Esophagus squamous epithelium (tissue), 5 donors: ENCODE measurements around the gene CARMIL1. TPM values are rescaled to one million over a fixed set of nuclear protein-coding genes. Genes with fewer than 3 reads are reported as not detected.
"Not testable (repeated sequence)": the region's sequence is repeated elsewhere in the genome, so short reads cannot be mapped to it uniquely, and the experiment has no call there.

Source experiments
- DNase-seq: peaks from one replicate; lab custom pipeline; 2025; lab: John Stamatoyannopoulos, UW
- H3K27ac ChIP-seq, 4 donors: fragments of 200-600 bp; sonication (generic); one replicate each; pipeline ENCODE4 v1.5.1; 2016 to 2019; ENCODE audit warnings: mild to moderate bottlenecking in 1 of 4
- H3K27me3 ChIP-seq, 4 donors: fragments of 200-600 bp; sonication (generic); 1 replicate in 3 of 4; 2 replicates in 1 of 4; pipeline versions ENCODE4 v1.5.1 to v1.6.0; 2017 to 2021; ENCODE audit warnings: antibody characterized with exemption in 1 of 4
- H3K36me3 ChIP-seq, 3 donors: fragments of 200-600 bp; sonication (generic); one replicate each; pipeline ENCODE4 v1.5.1; 2016 to 2019
- H3K4me1 ChIP-seq, 3 donors: fragments of 200-600 bp; sonication (generic); one replicate each; pipeline ENCODE4 v1.5.1; 2017 to 2019
- H3K4me3 ChIP-seq, 4 donors: fragments of 200-600 bp; sonication (generic); 1 replicate in 3 of 4; 2 replicates in 1 of 4; pipeline ENCODE4 v1.5.1; 2016 to 2019; ENCODE audit warnings: mild to moderate bottlenecking in 2 of 4, moderate library complexity in 1 of 4
- H3K9me3 ChIP-seq, 3 donors: fragments of 200-600 bp; sonication (generic); one replicate each; pipeline ENCODE4 v1.5.1; 2016 to 2019
- POLR2A ChIP-seq, 4 donors: fragments of 450-650 bp; IDR thresholded peaks; one replicate each; pipeline ENCODE4 v1.6.1; 2017; ENCODE audit warnings: antibody characterized with exemption in 4 of 4, mild to moderate bottlenecking in 4 of 4, moderate library complexity in 3 of 4
- WGBS, 2 donors: methylation state at CpG; one replicate each; pipeline ENCODE4 v1.1.5; 2018; 5-methylcytosine and 5-hydroxymethylcytosine counted together
- intact Hi-C: fragments of 100-400 bp; cut with DNase I; formaldehyde crosslinking; loops from one replicate; pipeline ENCODE4 v1.15.0; 2022
- total RNA-seq, 4 donors: library from RNA; depleted of rRNA; stranded (reverse); fragments of >200 nt; gene quantifications; one replicate each; pipeline ENCODE4 v1.1.0, GENCODE V29; 2016
- TF ChIP-seq, protein P1 (sequence below), 6 experiments: fragments of 450-650 bp in 4 of 6; fragments of 200-600 bp in 2 of 6; sonication (generic) in 2 of 6; IDR thresholded peaks; one replicate each; pipeline ENCODE4 v1.5.1; 2016 to 2019; ENCODE audit warnings: antibody characterized with exemption in 6 of 6, mild to moderate bottlenecking in 4 of 6, moderate library complexity in 4 of 6
- donor health status: DM: yes; HTN: yes; CAD: no.

Gene CARMIL1
- total RNA-seq, 4 donors from 2014 or later = 7.2 to 19.7 (median 18.3) TPM

DNA sequence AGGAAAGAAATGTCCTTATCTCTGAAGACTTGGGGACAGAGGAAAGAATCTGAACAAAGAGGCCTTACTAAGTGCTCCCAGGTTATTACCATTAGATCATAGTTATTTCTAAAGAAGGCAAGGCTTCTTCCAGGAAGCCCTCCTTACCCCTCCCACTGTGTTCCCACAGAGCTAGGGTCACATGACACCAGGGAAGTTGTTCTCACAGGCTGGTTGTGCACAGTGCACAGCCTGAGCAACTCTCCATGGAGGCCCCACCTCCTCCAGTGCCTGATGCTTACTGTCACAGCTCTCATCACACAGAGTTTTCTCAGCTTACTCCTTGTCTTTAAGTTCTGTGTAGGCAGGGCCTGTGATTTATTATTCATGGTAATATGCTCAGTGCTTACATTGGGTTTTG lies 303.9 kb downstream of the CARMIL1 start:
- H3K9me3 ChIP-seq = no peaks in the 10 kb centered on the region
- no peak for TF ChIP-seq POLR2A (IDR thresholded peaks at IDR 0.05)
- TF ChIP-seq, protein P1, sequence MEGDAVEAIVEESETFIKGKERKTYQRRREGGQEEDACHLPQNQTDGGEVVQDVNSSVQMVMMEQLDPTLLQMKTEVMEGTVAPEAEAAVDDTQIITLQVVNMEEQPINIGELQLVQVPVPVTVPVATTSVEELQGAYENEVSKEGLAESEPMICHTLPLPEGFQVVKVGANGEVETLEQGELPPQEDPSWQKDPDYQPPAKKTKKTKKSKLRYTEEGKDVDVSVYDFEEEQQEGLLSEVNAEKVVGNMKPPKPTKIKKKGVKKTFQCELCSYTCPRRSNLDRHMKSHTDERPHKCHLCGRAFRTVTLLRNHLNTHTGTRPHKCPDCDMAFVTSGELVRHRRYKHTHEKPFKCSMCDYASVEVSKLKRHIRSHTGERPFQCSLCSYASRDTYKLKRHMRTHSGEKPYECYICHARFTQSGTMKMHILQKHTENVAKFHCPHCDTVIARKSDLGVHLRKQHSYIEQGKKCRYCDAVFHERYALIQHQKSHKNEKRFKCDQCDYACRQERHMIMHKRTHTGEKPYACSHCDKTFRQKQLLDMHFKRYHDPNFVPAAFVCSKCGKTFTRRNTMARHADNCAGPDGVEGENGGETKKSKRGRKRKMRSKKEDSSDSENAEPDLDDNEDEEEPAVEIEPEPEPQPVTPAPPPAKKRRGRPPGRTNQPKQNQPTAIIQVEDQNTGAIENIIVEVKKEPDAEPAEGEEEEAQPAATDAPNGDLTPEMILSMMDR (IDR thresholded peaks at IDR 0.05) = no peak
- no peak overlapping the region for H3K27ac ChIP-seq
- no peaks in the 10 kb centered on the region for H3K4me1 ChIP-seq
- intact Hi-C loops = no loop called here
- peaks cover 0 to 9% (median 0%) of the 10 kb centered on the region in 3 donors for H3K36me3 ChIP-seq
- no peak for DNase-seq
- H3K4me3 ChIP-seq = no peak overlapping the region
- H3K27me3 ChIP-seq = no peaks in the 10 kb centered on the region

DNA sequence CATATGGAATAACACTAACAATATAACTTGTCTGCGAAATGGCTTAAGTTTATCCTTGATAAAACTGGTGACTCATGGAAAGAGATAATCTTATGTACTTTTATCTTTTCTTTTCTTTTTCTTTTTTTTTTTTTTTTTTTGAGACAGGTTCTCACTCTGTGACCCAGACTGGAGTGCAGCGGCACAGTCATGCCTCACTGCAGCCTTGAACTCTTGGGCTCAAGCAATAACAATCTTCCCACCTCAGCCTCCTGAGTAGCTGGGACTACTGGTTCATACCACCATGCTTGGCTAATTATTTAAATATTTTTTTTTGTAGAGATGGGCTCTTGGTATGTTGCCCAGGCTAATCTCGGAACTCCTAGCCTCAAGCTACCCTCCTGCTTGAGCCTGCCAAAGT lies 304.7 kb downstream of the CARMIL1 start:
- 46 to 70% methylated on average over 3 of the region's 3 CpGs for WGBS, 2 donors
- Histone ChIP-seq H3K27me3 (no peaks in the 10 kb centered on the region), H3K27ac (no peak overlapping the region), H3K4me3 (no peak overlapping the region), H3K9me3 (no peaks in the 10 kb centered on the region), H3K4me1 (no peaks in the 10 kb centered on the region), H3K36me3 (peaks cover 0 to 15% (median 0%) of the 10 kb centered on the region in 3 donors)
- intact Hi-C loops = no loop called here
- DNase-seq = no peak
- no peak for TF ChIP-seq POLR2A (IDR thresholded peaks at IDR 0.05)
- TF ChIP-seq, protein P1 (IDR thresholded peaks at IDR 0.05) = no peak

DNA sequence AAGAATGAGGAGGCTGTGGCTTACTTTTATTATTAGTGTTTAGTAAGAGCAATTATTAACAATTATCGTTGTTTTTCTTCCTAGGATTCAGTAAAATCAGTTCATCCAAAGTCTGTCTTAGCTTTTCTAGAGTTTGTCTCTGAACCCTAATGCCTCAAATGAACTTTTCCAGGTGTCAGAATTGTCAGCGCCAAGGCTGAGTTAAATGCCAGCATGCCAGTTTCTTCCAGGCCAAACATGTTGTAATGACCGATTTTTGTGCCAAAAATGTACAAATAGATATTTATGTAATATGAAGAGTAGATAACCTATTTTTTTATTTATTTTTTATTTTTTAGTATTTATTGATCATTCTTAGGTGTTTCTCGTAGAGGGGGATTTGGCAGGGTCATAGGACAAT lies 306.1 kb downstream of the CARMIL1 start:
- TF ChIP-seq POLR2A (IDR thresholded peaks at IDR 0.05) = no peak
- TF ChIP-seq, protein P1 (IDR thresholded peaks at IDR 0.05) = no peak
- no peak for DNase-seq
- Histone ChIP-seq H3K9me3 (no peaks in the 10 kb centered on the region), H3K4me1 (no peaks in the 10 kb centered on the region), H3K4me3 (no peak overlapping the region), H3K27ac (no peak overlapping the region), H3K27me3 (no peaks in the 10 kb centered on the region), H3K36me3 (peaks cover 0 to 20% (median 0%) of the 10 kb centered on the region in 3 donors)
- 84 to 89% methylated on average over 4 of the region's 4 CpGs for WGBS, 2 donors
- intact Hi-C loops = no loop called here

DNA sequence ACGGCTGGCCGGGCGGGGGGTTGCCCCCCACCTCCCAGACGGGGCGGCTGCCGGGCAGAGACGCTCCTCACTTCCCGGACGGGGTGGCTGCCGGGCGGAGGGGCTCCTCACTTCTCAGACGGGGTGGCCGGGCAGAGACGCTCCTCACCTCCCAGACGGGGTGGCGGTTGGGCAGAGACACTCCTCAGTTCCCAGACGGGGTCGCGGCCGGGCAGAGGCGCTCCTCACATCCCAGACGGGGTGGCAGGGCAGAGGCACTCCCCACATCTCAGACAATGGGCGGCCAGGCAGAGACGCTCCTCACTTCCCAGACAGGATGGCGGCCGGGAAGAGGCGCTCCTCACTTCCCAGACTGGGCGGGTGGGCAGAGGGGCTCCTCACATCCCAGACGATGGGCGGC lies 306.9 kb downstream of the CARMIL1 start:
- no CpG with 5 or more reads among the region's 30 CpGs for WGBS, 2 donors
- DNase-seq, H3K27me3 ChIP-seq, H3K9me3 ChIP-seq, intact Hi-C loops, H3K4me3 ChIP-seq, H3K27ac ChIP-seq, H3K4me1 ChIP-seq: not testable (repeated sequence)
- H3K36me3 ChIP-seq = peaks cover 0 to 19% (median 0%) of the 10 kb centered on the region in 3 donors

DNA sequence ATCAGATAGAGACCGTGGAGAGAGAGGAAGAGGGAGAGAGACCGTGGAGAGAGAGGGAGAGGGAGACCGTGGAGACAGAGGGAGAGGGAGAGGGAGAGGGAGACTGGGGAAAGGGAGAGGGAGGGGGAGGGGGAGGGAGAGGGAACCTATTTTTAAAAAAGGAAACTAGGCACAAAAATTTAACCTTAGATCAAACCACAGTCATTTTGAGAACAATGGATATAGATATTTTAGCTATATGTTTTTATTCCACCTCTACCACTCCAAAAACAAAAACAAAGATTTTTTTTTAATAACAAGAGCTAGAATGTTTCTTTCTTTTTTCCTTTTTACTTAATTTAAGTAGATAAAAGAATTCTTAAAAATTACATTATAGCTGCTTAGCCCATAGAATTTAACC lies 307.8 kb downstream of the CARMIL1 start:
- 55 to 97% methylated on average over 2 to 3 of the region's 3 CpGs for WGBS, 2 donors
- intact Hi-C loops = no loop called here
- no peak for DNase-seq
- TF ChIP-seq, protein P1 (IDR thresholded peaks at IDR 0.05) = no peak
- TF ChIP-seq POLR2A (IDR thresholded peaks at IDR 0.05) = no peak
- Histone ChIP-seq H3K9me3 (no peaks in the 10 kb centered on the region), H3K27ac (no peak overlapping the region), H3K4me1 (no peaks in the 10 kb centered on the region), H3K4me3 (no peak overlapping the region), H3K27me3 (no peaks in the 10 kb centered on the region), H3K36me3 (peaks cover 0 to 22% (median 0%) of the 10 kb centered on the region in 3 donors)

DNA sequence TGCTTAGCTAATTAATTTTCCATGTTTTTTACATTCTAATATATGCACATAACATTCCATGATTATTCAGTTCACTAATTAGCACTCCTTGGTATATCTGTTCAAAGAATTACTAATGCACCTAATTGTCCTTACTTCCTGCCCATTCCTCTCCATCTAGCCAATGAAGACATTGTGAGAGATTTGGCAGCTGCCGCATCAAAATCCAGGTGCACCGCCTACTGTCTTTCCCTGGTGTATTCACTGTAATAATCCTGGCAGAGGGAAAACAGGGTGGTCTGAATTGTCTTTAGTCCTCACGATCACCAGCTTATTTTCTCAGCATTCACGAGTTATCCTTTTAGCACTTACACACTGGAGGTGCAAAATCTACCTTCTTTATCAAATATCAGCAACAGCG lies 311.8 kb downstream of the CARMIL1 start:
- no peak for DNase-seq
- 90 to 95% methylated on average over 5 of the region's 5 CpGs for WGBS, 2 donors
- TF ChIP-seq POLR2A (IDR thresholded peaks at IDR 0.05) = no peak
- TF ChIP-seq, protein P1 (IDR thresholded peaks at IDR 0.05) = no peak
- H3K9me3 ChIP-seq = no peaks in the 10 kb centered on the region
- peaks cover 0 to 39% (median 0%) of the 10 kb centered on the region in 3 donors for H3K36me3 ChIP-seq
- intact Hi-C loops = loop anchor here (10.0 kb wide), 1 partner anchor 316 kb away; the partner anchor contains the start of gene CARMIL1
- no peaks in the 10 kb centered on the region for H3K4me1 ChIP-seq
- H3K4me3 ChIP-seq = no peak overlapping the region
- no peak overlapping the region for H3K27ac ChIP-seq
- no peaks in the 10 kb centered on the region for H3K27me3 ChIP-seq
